Stimulated activated CD8-positive, alpha-beta memory T cell treated with anti-CD3 and anti-CD28 coated beads, Interleukin-7, amount 100 ng/mL, for 24 hours (primary cell): ENCODE data around the gene ELANE.
A peak's percentile ranks its signal among the peaks of the same experiment; 100 is the strongest.
"Not testable (repeated sequence)": the region's sequence is repeated elsewhere in the genome, so short reads cannot be mapped to it uniquely, and the experiment has no call there.

Experiments used
- DNase-seq: peaks from one replicate; pipeline ENCODE4 v3.0.0-alpha.2; 2020; ENCODE audit warnings: low read depth

The ELANE gene

GRCh38 chr19:842802-843179, 9.3 kb upstream of the ELANE start:
- DNase-seq, result not testable (repeated sequence)

- no peak for DNase-seq
Observed at GRCh38 chr19:843180-843835, 8.8 kb upstream of the ELANE start.

GRCh38 chr19:843836-844545, 8.1 kb upstream of the ELANE start:
- DNase-seq, result no peak

GRCh38 chr19:844546-844971, 7.5 kb upstream of the ELANE start:
- no peak for DNase-seq

GRCh38 chr19:845707-846521, 6.2 kb upstream of the ELANE start:
- no peak for DNase-seq

- DNase-seq, result no peak
Observed at GRCh38 chr19:848386-848921, 3.6 kb upstream of the ELANE start.

- DNase-seq, result not testable (repeated sequence)
Observed at GRCh38 chr19:849195-849594, 2.9 kb upstream of the ELANE start.

- DNase-seq, result no peak
Observed at GRCh38 chr19:850221-850978, 1.7 kb upstream of the ELANE start.

- no peak for DNase-seq
Observed at GRCh38 chr19:850979-851335, 1.1 kb upstream of the ELANE start.

GRCh38 chr19:853014-853585, 997 bp downstream of the ELANE start:
- DNase-seq, result no peak

- not testable (repeated sequence) for DNase-seq
Observed at GRCh38 chr19:853614-854220, 1.6 kb downstream of the ELANE start.

GRCh38 chr19:854549-854948, 2.4 kb downstream of the ELANE start:
- no peak for DNase-seq

GRCh38 chr19:855142-855541, 3.0 kb downstream of the ELANE start:
- no peak for DNase-seq

GRCh38 chr19:855566-856120, 3.5 kb downstream of the ELANE start:
- no peak for DNase-seq

GRCh38 chr19:858284-858683, 6.2 kb downstream of the ELANE start:
- DNase-seq, result no peak

GRCh38 chr19:858868-859843, 7.1 kb downstream of the ELANE start, which contains the start of gene CFD:
Gene CFD, plus strand, starts transcription at chr19:859664. Its CDS starts 26 bp downstream, at chr19:859690.
- no peak for DNase-seq

- DNase-seq, result no peak
Observed at GRCh38 chr19:861141-861755, 9.1 kb downstream of the ELANE start.

- peak; percentile 49 for DNase-seq
Observed at GRCh38 chr19:861756-862580, 9.9 kb downstream of the ELANE start.
